Right atrium auricular region (tissue), 2 donors: ENCODE measurements around the gene ALDH4A1. TPM values are rescaled to one million over a fixed set of nuclear protein-coding genes. Genes with fewer than 3 reads are reported as not detected.
"Not testable (repeated sequence)": the region's sequence is repeated elsewhere in the genome, so short reads cannot be mapped to it uniquely, and the experiment has no call there.

Source experiments
- DNase-seq: peaks from one replicate; pipeline ENCODE4 v3.0.0-alpha.2; 2019; ENCODE audit warnings: low spot score
- H3K27ac ChIP-seq, 2 donors: fragments of 200-600 bp; sonication (generic); 1 replicate in 1 of 2; 2 replicates in 1 of 2; pipeline ENCODE4 v1.5.1; 2016 to 2019
- H3K27me3 ChIP-seq, 2 donors: fragments of 200-600 bp; sonication (generic); one replicate each; pipeline versions ENCODE4 v1.5.1 to v1.6.0; 2017 to 2019
- H3K36me3 ChIP-seq: fragments of 200-600 bp; sonication (generic); one replicate; pipeline ENCODE4 v1.5.1; 2016
- H3K4me1 ChIP-seq, 2 donors: fragments of 200-600 bp; sonication (generic); one replicate each; pipeline versions ENCODE4 v1.5.1 to v1.6.0; 2017 to 2019
- H3K4me3 ChIP-seq, 2 donors: fragments of 200-600 bp; sonication (generic); 1 replicate in 1 of 2; 2 replicates in 1 of 2; pipeline ENCODE4 v1.5.1; 2017 to 2019; ENCODE audit warnings: mild to moderate bottlenecking in 1 of 2, moderate library complexity in 1 of 2
- H3K9me3 ChIP-seq, 2 donors: fragments of 200-600 bp; sonication (generic); one replicate each; pipeline ENCODE4 v1.5.1; 2019
- total RNA-seq, 2 donors: library from RNA; depleted of rRNA; stranded (reverse); fragments of >200 nt; gene quantifications; one replicate each; pipeline ENCODE4 v1.1.0, GENCODE V29; 2016
- TF ChIP-seq, protein P1 (sequence below), 2 donors: fragments of 200-600 bp; sonication (generic); IDR thresholded peaks; one replicate each; pipeline ENCODE4 v1.5.1; 2019; ENCODE audit warnings: antibody characterized with exemption in 2 of 2

ALDH4A1 gene
- total RNA-seq, 2 donors from 2014 or later = 22.6 to 27.3 TPM

DNA sequence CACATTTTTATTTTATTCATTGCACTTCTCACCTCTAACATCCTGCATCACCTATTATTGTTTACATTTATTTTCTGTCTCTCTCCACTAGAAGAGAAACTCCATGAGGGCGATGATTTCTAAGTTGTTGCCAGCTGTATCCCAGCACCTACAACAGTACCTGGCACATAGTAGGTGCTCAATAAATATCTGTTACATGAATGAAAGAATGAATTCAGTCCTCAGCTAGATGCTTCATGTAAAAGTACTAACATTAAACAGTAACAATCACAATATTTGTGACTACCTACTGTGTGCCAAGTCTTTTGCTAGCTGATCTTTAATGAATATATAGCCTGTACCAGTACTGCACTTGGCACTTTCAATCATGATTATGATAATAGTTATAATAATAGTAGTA lies 45.9 kb downstream of the ALDH4A1 start:
- H3K4me3 ChIP-seq = no peak overlapping the region
- no peaks in the 10 kb centered on the region for H3K27me3 ChIP-seq
- no peaks in the 10 kb centered on the region for H3K36me3 ChIP-seq
- no peak overlapping the region for H3K27ac ChIP-seq
- H3K4me1 ChIP-seq = no peaks in the 10 kb centered on the region
- no peaks in the 10 kb centered on the region for H3K9me3 ChIP-seq
- TF ChIP-seq, protein P1, sequence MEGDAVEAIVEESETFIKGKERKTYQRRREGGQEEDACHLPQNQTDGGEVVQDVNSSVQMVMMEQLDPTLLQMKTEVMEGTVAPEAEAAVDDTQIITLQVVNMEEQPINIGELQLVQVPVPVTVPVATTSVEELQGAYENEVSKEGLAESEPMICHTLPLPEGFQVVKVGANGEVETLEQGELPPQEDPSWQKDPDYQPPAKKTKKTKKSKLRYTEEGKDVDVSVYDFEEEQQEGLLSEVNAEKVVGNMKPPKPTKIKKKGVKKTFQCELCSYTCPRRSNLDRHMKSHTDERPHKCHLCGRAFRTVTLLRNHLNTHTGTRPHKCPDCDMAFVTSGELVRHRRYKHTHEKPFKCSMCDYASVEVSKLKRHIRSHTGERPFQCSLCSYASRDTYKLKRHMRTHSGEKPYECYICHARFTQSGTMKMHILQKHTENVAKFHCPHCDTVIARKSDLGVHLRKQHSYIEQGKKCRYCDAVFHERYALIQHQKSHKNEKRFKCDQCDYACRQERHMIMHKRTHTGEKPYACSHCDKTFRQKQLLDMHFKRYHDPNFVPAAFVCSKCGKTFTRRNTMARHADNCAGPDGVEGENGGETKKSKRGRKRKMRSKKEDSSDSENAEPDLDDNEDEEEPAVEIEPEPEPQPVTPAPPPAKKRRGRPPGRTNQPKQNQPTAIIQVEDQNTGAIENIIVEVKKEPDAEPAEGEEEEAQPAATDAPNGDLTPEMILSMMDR (IDR thresholded peaks at IDR 0.05) = no peak
- no peak for DNase-seq

DNA sequence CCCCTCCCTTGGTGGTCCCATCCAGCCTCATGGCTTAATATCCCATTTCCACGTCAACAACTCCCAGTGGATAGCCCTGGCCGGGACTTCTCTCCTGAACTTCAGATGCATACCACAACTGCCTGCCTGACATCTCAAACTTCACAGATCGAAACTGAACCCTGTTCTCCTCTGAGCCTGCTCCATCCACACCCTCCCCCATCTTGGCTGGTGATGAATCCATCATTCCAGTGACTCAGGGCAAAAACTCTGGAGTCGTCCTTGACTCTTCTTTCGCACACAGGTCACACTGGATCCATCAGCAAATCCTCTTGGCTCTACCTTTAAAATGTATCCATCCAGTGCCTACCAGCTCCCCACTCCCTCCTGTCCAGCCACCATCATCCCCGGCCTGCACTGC lies 46.8 kb downstream of the ALDH4A1 start:
- H3K9me3 ChIP-seq = no peaks in the 10 kb centered on the region
- TF ChIP-seq, protein P1 (IDR thresholded peaks at IDR 0.05) = no peak
- no peak overlapping the region for H3K27ac ChIP-seq
- no peaks in the 10 kb centered on the region for H3K4me1 ChIP-seq
- H3K27me3 ChIP-seq = no peaks in the 10 kb centered on the region
- H3K4me3 ChIP-seq = no peak overlapping the region
- no peaks in the 10 kb centered on the region for H3K36me3 ChIP-seq
- DNase-seq = no peak

DNA sequence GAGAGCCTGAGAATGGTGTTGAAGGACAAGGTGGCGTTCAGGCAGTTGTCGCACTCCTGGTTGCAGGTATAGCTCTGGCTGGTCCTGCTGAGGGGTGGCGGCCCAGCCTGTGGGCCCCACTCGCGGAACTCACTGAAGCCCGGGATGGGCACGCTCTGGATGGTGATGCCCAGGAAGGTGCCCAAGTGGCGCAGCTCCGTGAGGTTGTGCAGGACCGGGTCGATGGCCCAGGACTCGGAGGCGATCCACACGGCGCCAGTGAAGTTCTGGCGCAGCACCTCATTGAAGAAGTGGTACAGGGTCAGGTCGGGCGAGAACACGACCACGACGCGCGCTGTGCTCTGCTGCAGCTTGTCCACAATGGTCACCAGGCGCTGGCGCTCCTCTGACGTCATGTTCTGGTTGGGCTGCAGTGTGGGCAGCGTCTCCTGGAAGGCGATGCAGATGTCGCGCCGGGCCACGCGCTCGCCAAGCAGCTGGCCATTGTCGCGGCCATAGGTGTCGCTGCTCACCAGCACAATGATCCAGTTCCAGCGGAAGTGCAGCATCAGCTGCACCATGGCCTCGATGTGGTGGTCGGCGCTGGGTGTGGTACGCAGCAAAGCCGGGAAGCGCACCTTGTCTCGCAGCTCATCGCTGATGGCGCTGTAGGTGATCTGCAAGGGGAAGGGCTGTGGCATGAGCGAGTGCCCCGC lies 47.9 kb downstream of the ALDH4A1 start:
- H3K9me3 ChIP-seq = no peaks in the 10 kb centered on the region
- H3K27ac ChIP-seq = no peak overlapping the region
- DNase-seq = no peak
- TF ChIP-seq, protein P1 (IDR thresholded peaks at IDR 0.05) = no peak
- no peaks in the 10 kb centered on the region for H3K27me3 ChIP-seq
- H3K4me3 ChIP-seq = no peak overlapping the region
- H3K36me3 ChIP-seq = no peaks in the 10 kb centered on the region
- H3K4me1 ChIP-seq = no peaks in the 10 kb centered on the region

DNA sequence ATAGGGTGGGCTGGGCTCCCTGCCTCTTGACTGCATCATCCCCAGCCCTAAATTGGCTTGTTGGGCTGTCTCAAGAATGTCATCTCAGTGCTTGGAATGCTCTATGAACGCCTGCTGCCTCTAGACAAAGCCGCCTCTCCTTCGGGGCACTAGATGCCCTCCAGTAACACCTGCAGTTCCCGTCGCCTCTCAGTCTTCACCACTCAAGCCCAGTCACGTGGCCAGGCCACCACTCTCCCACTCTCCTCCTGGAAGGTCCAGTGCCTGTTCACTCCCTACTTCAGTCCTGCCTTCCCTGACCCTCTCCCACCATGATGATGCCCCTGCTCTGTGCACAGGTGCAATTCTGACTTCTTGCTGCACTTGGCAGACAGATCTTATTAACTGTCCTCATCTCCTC lies 49.9 kb downstream of the ALDH4A1 start:
- Histone ChIP-seq H3K36me3 (no peaks in the 10 kb centered on the region), H3K27ac (no peak overlapping the region), H3K4me1 (no peaks in the 10 kb centered on the region), H3K9me3 (no peaks in the 10 kb centered on the region), H3K27me3 (no peaks in the 10 kb centered on the region), H3K4me3 (no peak overlapping the region)
- TF ChIP-seq, protein P1 (IDR thresholded peaks at IDR 0.05) = no peak
- DNase-seq = no peak

DNA sequence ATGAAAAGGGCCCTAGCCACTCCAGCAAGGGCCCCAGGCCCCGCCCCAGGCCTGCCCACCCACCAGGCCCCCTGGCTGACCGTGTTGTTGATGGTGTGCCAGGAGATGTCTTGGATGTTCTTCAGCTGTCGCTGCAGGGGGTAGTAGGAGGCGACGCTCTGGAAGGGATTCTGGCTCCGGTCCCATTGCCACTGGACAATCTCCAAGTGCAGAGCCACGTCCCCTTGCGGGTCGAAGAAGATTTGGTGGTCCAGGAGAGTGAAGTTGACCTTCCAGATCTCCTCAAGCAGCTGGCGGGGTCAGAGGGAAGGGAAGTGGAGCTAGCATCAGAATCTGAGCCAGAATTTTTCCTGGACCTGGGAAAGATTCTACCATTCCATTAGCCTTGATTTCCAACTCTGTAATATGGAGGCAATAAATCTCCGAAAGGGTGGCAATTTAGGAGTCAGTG lies 53.1 kb downstream of the ALDH4A1 start:
- Histone ChIP-seq H3K4me3 (no peak overlapping the region), H3K27me3 (no peaks in the 10 kb centered on the region), H3K27ac (no peak overlapping the region), H3K36me3 (no peaks in the 10 kb centered on the region), H3K4me1 (no peaks in the 10 kb centered on the region), H3K9me3 (no peaks in the 10 kb centered on the region)
- no peak for DNase-seq
- TF ChIP-seq, protein P1 (IDR thresholded peaks at IDR 0.05) = no peak

DNA sequence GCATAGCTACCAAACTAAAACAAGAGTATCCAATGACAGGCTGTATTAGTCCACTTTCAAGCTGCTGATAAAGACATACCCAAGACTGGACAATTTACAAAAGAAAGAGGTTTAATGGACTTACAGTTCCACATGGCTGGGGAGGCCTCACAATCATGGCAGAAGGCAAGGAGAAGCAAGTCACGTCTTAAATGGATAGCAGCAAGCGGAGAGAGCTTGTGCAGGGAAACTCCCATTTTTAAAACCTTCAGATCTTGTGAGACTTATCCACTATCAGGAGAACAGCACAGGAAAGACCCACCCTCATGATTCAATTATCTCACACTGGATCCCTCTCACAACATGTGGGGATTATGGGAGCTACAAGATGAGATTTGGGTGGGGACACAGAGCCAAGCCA lies 54.6 kb downstream of the ALDH4A1 start:
- not testable (repeated sequence) for DNase-seq, H3K9me3 ChIP-seq, H3K27me3 ChIP-seq, H3K36me3 ChIP-seq, H3K4me3 ChIP-seq, H3K4me1 ChIP-seq, H3K27ac ChIP-seq
